PC-9 (cell line): ENCODE measurements around the gene MAML3. TPM values are rescaled to one million over a fixed set of nuclear protein-coding genes. Genes with fewer than 3 reads are reported as not detected.

Source experiments
- BruUV-seq: library from RNA; stranded (reverse); fragments of 400-500 nt; replicated peaks from 2 replicates; lab custom pipeline; 2021; lab: Mats Ljungman, UMichigan
- CTCF ChIA-PET: fragments of 300-600 bp; sonication (Branson Sonifier 250); formaldehyde crosslinking; loops from one replicate; lab custom pipeline; 2022; ENCODE audit warnings: antibody characterized with exemption; lab: Charles Lee
- POLR2A ChIA-PET: fragments of 300-600 bp; sonication (Branson Sonifier 250); formaldehyde crosslinking; loops from one replicate; lab custom pipeline; 2022; ENCODE audit warnings: antibody characterized with exemption; ENCODE audit not compliant: unreplicated experiment; lab: Charles Lee
- DNase-seq, 2 experiments: peaks; one replicate each; pipeline versions ENCODE4 v3.0.0 to v3.0.0-alpha.2; 2015 to 2022; ENCODE audit warnings: mixed read lengths in 1 of 2
- H2AFZ ChIP-seq: fragments of 200-600 bp; sonication (generic); 2 replicates; pipeline ENCODE4 v1.8.1; 2017; ENCODE audit warnings: antibody characterized with exemption
- H3F3A ChIP-seq: fragments of 200-600 bp; sonication (generic); 2 replicates; pipeline ENCODE4 v1.8.1; 2017; ENCODE audit warnings: antibody characterized with exemption, mild to moderate bottlenecking, low read depth; ENCODE audit not compliant: insufficient read depth
- H3K27ac ChIP-seq: fragments of 200-600 bp; sonication (generic); 2 replicates; pipeline ENCODE4 v1.6.1; 2016; ENCODE audit warnings: mixed run types
- H3K27me3 ChIP-seq: fragments of 200-600 bp; sonication (generic); 2 replicates; pipeline ENCODE4 v1.6.1; 2016; ENCODE audit warnings: low read depth, mixed run types; ENCODE audit not compliant: insufficient read depth
- H3K36me3 ChIP-seq: fragments of 200-600 bp; sonication (generic); 2 replicates; pipeline ENCODE4 v1.6.1; 2016; ENCODE audit warnings: low read depth, mixed run types
- H3K4me1 ChIP-seq: fragments of 200-600 bp; sonication (generic); replicated peaks from 2 replicates; pipeline ENCODE4 v1.6.1; 2016; ENCODE audit warnings: mixed run types; ENCODE audit not compliant: insufficient read depth
- H3K4me2 ChIP-seq: fragments of 200-600 bp; sonication (generic); 2 replicates; pipeline ENCODE4 v1.6.1; 2017; ENCODE audit warnings: mixed run types
- H3K4me3 ChIP-seq: fragments of 200-600 bp; sonication (generic); 2 replicates; pipeline ENCODE4 v1.6.1; 2016; ENCODE audit warnings: mixed run types
- H3K79me2 ChIP-seq: fragments of 200-600 bp; sonication (generic); 2 replicates; pipeline ENCODE4 v1.6.1; 2017; ENCODE audit warnings: low read depth, mixed run types
- H3K9me2 ChIP-seq: fragments of 200-600 bp; sonication (generic); 2 replicates; pipeline ENCODE4 v1.8.1; 2017; ENCODE audit warnings: mild to moderate bottlenecking; ENCODE audit not compliant: insufficient read depth
- H3K9me3 ChIP-seq: fragments of 200-600 bp; sonication (generic); 2 replicates; pipeline ENCODE4 v1.8.1; 2016; ENCODE audit warnings: low read depth; ENCODE audit not compliant: insufficient read depth
- H4K20me1 ChIP-seq: fragments of 200-600 bp; sonication (generic); 2 replicates; pipeline ENCODE4 v1.8.1; 2017; ENCODE audit not compliant: insufficient read depth
- CTCF ChIP-seq: fragments of 200-600 bp; sonication (generic); conservative IDR thresholded peaks from 2 replicates; pipeline ENCODE4 v1.6.1; 2017; ENCODE audit warnings: mixed run types, antibody characterized with exemption, mild to moderate bottlenecking, moderate library complexity
- EZH2 ChIP-seq: fragments of 200-600 bp; sonication (generic); IDR thresholded peaks from 2 replicates; pipeline ENCODE4 v1.8.0; 2017; ENCODE audit warnings: antibody characterized with exemption, low read depth
- intact Hi-C: fragments of 100-400 bp; cut with micrococcal nuclease; formaldehyde crosslinking; loops from one replicate; pipeline ENCODE4 v1.10.0; 2022; ENCODE audit not compliant: unreplicated experiment
- total RNA-seq: library from RNA; stranded (reverse); gene quantifications from 2 replicates; pipeline ENCODE4 v1.2.3, GENCODE V29; 2021

MAML3 gene
- total RNA-seq, 1 experiment from 2014 or later, result 15.2 TPM

GRCh38 chr4:139802931-139803330 is 351.1 kb downstream of the MAML3 start:
- H3K79me2 ChIP-seq, result no peaks in the 10 kb centered on the region
- no peak for TF ChIP-seq EZH2
- no peak for TF ChIP-seq CTCF
- H3F3A ChIP-seq, result no peaks in the 10 kb centered on the region
- no peak overlapping the region for H3K27ac ChIP-seq
- no peak overlapping the region for H2AFZ ChIP-seq
- ChIA-PET POLR2A (no interaction called here), CTCF (no interaction called here)
- H3K4me1 ChIP-seq, result no peaks in the 10 kb centered on the region
- H4K20me1 ChIP-seq, result no peaks in the 10 kb centered on the region
- intact Hi-C loops, result no loop called here
- H3K9me3 ChIP-seq, result no peaks in the 10 kb centered on the region
- H3K27me3 ChIP-seq, result no peaks in the 10 kb centered on the region
- H3K36me3 ChIP-seq, result no peaks in the 10 kb centered on the region
- H3K4me2 ChIP-seq, result no peak overlapping the region
- DNase-seq, result no peak
- no TSS peak for BruUV-seq
- no peaks in the 10 kb centered on the region for H3K9me2 ChIP-seq
- H3K4me3 ChIP-seq, result no peak overlapping the region

DNA sequence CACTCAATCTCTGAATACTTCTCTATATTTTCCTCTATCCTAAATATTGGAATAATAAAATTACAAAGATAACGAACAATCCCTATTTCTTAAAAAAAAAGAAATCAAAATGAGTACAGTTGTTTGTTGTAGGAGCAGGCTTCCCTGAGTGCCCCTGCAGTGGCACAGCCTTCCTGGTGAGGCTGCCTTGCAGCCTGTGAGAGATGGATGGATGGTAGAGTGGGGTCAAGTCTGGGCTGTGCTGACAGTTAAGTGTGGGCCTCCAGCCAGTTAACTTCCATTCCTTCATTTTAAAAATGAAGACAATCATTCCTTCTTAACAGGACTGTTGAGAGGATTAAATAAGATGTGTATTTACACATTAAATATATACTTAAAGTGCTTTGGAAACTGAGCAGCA is 351.5 kb downstream of the MAML3 start:
- no peak overlapping the region for H3K4me2 ChIP-seq
- no peak overlapping the region for H3K4me3 ChIP-seq
- H3K9me3 ChIP-seq, result no peaks in the 10 kb centered on the region
- CTCF ChIA-PET, result no interaction called here
- H3F3A ChIP-seq, result no peaks in the 10 kb centered on the region
- no peaks in the 10 kb centered on the region for H3K79me2 ChIP-seq
- H4K20me1 ChIP-seq, result no peaks in the 10 kb centered on the region
- POLR2A ChIA-PET, result no interaction called here
- intact Hi-C loops, result no loop called here
- no peaks in the 10 kb centered on the region for H3K4me1 ChIP-seq
- H3K27ac ChIP-seq, result no peak overlapping the region
- no TSS peak for BruUV-seq
- DNase-seq, result no peak
- H3K36me3 ChIP-seq, result no peaks in the 10 kb centered on the region
- H2AFZ ChIP-seq, result no peak overlapping the region
- H3K9me2 ChIP-seq, result no peaks in the 10 kb centered on the region
- TF ChIP-seq EZH2, result no peak
- TF ChIP-seq CTCF, result no peak
- H3K27me3 ChIP-seq, result no peaks in the 10 kb centered on the region

DNA sequence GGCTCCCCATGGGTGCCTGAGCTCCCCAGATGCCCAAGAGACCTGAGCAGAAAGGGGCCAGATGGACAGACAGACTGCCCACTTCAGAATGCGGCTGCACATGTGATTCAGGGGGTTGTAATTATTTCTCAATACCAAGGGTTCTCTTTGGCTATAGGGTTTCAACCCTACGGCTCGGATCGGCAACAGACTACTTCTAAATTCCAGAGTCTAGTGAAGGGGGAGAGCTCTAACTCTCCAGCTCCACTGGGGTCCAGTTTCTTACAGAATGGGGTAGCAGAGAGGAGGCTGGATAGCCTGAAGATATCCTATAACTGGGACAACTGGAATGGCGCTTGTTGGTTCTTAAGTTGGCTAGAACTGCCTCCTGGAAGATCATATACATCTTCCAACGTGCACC is 352.1 kb downstream of the MAML3 start:
- H3K4me3 ChIP-seq, result no peak overlapping the region
- H3K79me2 ChIP-seq, result no peaks in the 10 kb centered on the region
- no peaks in the 10 kb centered on the region for H3F3A ChIP-seq
- DNase-seq, result no peak
- no peaks in the 10 kb centered on the region for H3K9me3 ChIP-seq
- no peaks in the 10 kb centered on the region for H3K4me1 ChIP-seq
- TF ChIP-seq CTCF (no peak), EZH2 (no peak)
- H3K36me3 ChIP-seq, result no peaks in the 10 kb centered on the region
- ChIA-PET POLR2A (no interaction called here), CTCF (no interaction called here)
- H3K27ac ChIP-seq, result no peak overlapping the region
- BruUV-seq, result no TSS peak
- no peaks in the 10 kb centered on the region for H3K9me2 ChIP-seq
- no peaks in the 10 kb centered on the region for H3K27me3 ChIP-seq
- H4K20me1 ChIP-seq, result no peaks in the 10 kb centered on the region
- H2AFZ ChIP-seq, result no peak overlapping the region
- intact Hi-C loops, result no loop called here
- H3K4me2 ChIP-seq, result no peak overlapping the region
